Uterus (tissue), 4 donors: Measurements from ENCODE around the gene FRRS1L. TPM values are rescaled to one million over a fixed set of nuclear protein-coding genes. Genes with fewer than 3 reads are reported as not detected.

Experiments
- DNase-seq, 2 donors: peaks; one replicate each; pipeline ENCODE4 v3.0.0-alpha.2; 2019 to 2020
- H3K27ac ChIP-seq, 2 donors: fragments of 200-600 bp; sonication (generic); 1 replicate in 1 of 2; 2 replicates in 1 of 2; pipeline ENCODE4 v1.5.1; 2016 to 2018
- H3K27me3 ChIP-seq, 2 donors: fragments of 200-600 bp; sonication (generic); one replicate each; pipeline ENCODE4 v1.5.1; 2018 to 2019; ENCODE audit warnings: control low read depth in 1 of 2
- H3K36me3 ChIP-seq, 2 donors: fragments of 200-600 bp; sonication (generic); one replicate each; pipeline ENCODE4 v1.5.1; 2019; ENCODE audit warnings: control low read depth in 1 of 2
- H3K4me1 ChIP-seq, 2 donors: fragments of 200-600 bp; sonication (generic); one replicate each; pipeline ENCODE4 v1.5.1; 2018 to 2019; ENCODE audit warnings: control low read depth in 1 of 2
- H3K4me3 ChIP-seq, 2 donors: fragments of 200-600 bp; sonication (generic); 1 replicate in 1 of 2; 2 replicates in 1 of 2; pipeline ENCODE4 v1.5.1; 2018 to 2019; ENCODE audit warnings: mild to moderate bottlenecking in 1 of 2
- H3K9me3 ChIP-seq, 2 donors: fragments of 200-600 bp; sonication (generic); one replicate each; pipeline ENCODE4 v1.5.1; 2019; ENCODE audit warnings: control low read depth in 1 of 2
- POLR2A ChIP-seq, 2 donors: fragments of 450-650 bp; IDR thresholded peaks; one replicate each; pipeline ENCODE4 v1.6.1; 2016; ENCODE audit warnings: antibody characterized with exemption in 2 of 2, mild to moderate bottlenecking in 1 of 2, moderate library complexity in 1 of 2
- intact Hi-C: fragments of 100-400 bp; cut with DNase I; formaldehyde crosslinking; loops from one replicate; pipeline ENCODE4 v1.15.1; 2023; ENCODE audit warnings: low total_unique reads
- total RNA-seq, 4 donors: library from RNA; depleted of rRNA in 3 of 4; stranded (reverse); fragments of >200 nt in 3 of 4; gene quantifications; one replicate each; pipeline versions ENCODE4 v1.1.0 to v1.2.4, GENCODE V29; 2014 to 2023
- TF ChIP-seq, protein P1 (sequence below), 4 experiments: fragments of 200-600 bp in 2 of 4; fragments of 450-650 bp in 2 of 4; sonication (generic) in 2 of 4; IDR thresholded peaks; one replicate each; pipeline ENCODE4 v1.5.1; 2016 to 2019; ENCODE audit warnings: antibody characterized with exemption in 4 of 4, mild to moderate bottlenecking in 2 of 4, moderate library complexity in 1 of 4
- donor health status: DM: yes; HTN: yes; CAD: no.

The FRRS1L gene
- total RNA-seq, 4 donors from 2014 or later, result under 0.01 to 10.9 (median 10.1) TPM

DNA sequence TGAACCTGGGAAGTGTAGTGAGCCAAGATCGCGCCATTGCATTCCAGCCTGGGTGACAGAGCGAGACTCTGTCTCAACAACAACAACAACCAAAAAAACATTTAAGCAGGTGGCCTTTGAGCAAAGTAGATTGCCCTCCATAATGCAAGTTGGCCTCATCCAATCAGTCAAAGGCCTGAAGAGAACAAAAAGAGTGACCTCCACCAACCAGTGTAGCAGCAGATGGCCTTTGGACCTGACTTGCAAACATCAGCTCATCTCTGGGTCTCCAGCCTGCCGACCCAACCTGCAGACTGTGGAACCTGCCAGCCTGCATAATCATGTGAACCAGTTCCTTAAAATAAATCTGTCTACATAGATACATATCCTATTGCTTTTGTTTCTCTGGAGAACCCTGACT, 7.5 kb downstream of the FRRS1L start:
- TF ChIP-seq POLR2A (IDR thresholded peaks at IDR 0.05), result no peak
- TF ChIP-seq, protein P1, sequence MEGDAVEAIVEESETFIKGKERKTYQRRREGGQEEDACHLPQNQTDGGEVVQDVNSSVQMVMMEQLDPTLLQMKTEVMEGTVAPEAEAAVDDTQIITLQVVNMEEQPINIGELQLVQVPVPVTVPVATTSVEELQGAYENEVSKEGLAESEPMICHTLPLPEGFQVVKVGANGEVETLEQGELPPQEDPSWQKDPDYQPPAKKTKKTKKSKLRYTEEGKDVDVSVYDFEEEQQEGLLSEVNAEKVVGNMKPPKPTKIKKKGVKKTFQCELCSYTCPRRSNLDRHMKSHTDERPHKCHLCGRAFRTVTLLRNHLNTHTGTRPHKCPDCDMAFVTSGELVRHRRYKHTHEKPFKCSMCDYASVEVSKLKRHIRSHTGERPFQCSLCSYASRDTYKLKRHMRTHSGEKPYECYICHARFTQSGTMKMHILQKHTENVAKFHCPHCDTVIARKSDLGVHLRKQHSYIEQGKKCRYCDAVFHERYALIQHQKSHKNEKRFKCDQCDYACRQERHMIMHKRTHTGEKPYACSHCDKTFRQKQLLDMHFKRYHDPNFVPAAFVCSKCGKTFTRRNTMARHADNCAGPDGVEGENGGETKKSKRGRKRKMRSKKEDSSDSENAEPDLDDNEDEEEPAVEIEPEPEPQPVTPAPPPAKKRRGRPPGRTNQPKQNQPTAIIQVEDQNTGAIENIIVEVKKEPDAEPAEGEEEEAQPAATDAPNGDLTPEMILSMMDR (IDR thresholded peaks at IDR 0.05), result no peak
- intact Hi-C loops, result no loop called here

DNA sequence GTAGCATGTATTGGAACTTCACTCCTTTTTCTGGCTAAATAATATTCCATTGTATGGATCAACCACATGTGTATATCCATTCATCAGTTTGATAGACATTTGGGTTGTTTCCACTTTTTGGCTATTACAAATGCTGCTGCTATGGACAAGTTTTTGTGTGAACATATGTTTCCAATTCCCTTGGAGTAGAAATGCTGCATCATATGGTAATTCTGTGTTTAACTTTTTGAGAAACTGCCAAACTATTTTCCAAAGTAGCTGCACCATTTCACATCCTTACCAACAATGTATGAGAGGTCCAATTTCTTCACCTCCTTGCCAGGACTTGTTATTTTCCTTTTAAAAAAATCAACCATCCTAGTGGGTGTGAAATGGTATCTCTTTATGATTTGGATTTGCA, 8.4 kb downstream of the FRRS1L start:
- no peak for DNase-seq
- Histone ChIP-seq H3K4me3 (no peak overlapping the region), H3K36me3 (no peaks in the 10 kb centered on the region), H3K9me3 (no peaks in the 10 kb centered on the region), H3K27me3 (no peaks in the 10 kb centered on the region), H3K4me1 (no peaks in the 10 kb centered on the region), H3K27ac (no peak overlapping the region)
- TF ChIP-seq, protein P1 (IDR thresholded peaks at IDR 0.05), result no peak
- no peak for TF ChIP-seq POLR2A (IDR thresholded peaks at IDR 0.05)
- intact Hi-C loops, result no loop called here

More for the DNA sequence above, 7.5 kb downstream of the FRRS1L start:
- Histone ChIP-seq H3K9me3 (no peaks in the 10 kb centered on the region), H3K4me1 (no peaks in the 10 kb centered on the region), H3K36me3 (no peaks in the 10 kb centered on the region), H3K4me3 (no peak overlapping the region), H3K27me3 (no peaks in the 10 kb centered on the region), H3K27ac (no peak overlapping the region)
- no peak for DNase-seq

DNA sequence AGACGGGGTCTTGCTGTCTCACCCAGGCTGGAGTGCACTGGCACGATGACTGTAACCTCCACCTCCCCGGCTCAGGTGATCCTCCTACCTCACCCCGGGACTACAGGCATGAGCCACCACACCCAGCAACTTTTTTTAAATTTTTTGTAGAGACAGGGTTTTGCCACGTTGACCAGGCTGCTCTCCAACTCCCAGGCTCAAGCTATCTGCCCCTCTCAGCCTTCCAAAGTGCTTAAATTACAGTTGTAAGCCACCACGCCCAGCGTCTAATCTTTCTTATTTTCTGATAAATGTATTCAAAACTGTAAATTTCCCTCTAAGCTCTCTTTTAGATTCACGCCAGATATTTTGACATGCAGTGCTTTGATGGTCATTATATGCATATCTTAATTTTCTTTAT, 10.3 kb downstream of the FRRS1L start:
- TF ChIP-seq POLR2A (IDR thresholded peaks at IDR 0.05), result no peak
- TF ChIP-seq, protein P1 (IDR thresholded peaks at IDR 0.05), result no peak
- DNase-seq, result no peak
- H3K36me3 ChIP-seq, result no peaks in the 10 kb centered on the region
- no peaks in the 10 kb centered on the region for H3K9me3 ChIP-seq
- H3K4me3 ChIP-seq, result no peak overlapping the region
- no peaks in the 10 kb centered on the region for H3K4me1 ChIP-seq
- no peaks in the 10 kb centered on the region for H3K27me3 ChIP-seq
- no peak overlapping the region for H3K27ac ChIP-seq
- intact Hi-C loops, result no loop called here

DNA sequence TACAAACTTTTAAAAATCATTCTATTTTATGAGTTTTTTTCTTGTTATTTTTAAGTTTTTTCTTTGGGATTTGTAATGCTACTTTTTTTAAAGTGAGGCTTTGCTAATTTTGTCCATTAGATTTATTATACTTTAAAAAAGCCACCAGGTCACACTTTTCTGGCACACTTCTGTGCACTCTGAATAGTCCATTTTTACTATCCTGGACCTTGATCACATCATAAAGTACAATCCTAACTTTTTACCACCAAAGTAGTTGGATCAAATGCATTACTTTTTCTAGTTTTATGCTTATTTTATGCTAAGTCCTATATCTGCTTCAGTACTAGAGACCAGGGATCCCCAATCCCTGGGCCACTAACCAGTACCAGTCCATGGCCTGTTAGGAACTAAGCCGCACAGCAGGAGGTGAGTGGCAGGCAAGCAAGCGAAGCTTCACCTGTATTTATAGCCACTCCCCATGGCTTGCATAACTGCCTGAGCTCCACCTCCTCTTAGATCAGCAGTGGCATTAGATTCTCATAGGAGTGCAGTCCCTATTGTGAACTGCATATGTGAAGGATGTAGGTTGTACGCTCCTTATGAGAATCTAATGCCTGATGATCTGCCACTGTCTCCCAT, 16.0 kb downstream of the FRRS1L start:
- no peaks in the 10 kb centered on the region for H3K36me3 ChIP-seq
- H3K27ac ChIP-seq, result no peak overlapping the region
- H3K4me1 ChIP-seq, result no peaks in the 10 kb centered on the region
- no peak for TF ChIP-seq POLR2A (IDR thresholded peaks at IDR 0.05)
- TF ChIP-seq, protein P1 (IDR thresholded peaks at IDR 0.05), result no peak
- H3K4me3 ChIP-seq, result no peak overlapping the region
- no peaks in the 10 kb centered on the region for H3K9me3 ChIP-seq
- intact Hi-C loops, result no loop called here
- H3K27me3 ChIP-seq, result no peaks in the 10 kb centered on the region
- DNase-seq, result no peak

DNA sequence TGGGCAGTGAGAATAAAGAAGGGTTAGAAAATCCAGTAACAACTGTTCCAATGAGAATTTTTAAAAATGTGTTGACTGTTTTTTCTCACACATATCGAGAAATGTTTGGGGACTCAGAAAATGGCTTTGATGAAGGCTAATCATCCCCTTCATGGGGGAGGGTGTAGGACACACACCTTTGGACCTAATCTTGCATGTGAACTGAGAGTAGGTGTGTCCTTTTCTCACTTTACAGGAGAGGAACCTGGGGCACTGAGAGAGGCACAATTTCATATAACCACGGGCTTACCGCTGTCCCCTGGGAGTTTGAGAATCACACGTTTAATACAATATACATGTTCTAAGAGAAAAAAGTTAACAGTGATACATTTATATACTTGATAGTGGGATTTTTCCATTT, 17.3 kb downstream of the FRRS1L start:
- no peaks in the 10 kb centered on the region for H3K4me1 ChIP-seq
- no peaks in the 10 kb centered on the region for H3K36me3 ChIP-seq
- DNase-seq, result no peak
- intact Hi-C loops, result no loop called here
- no peaks in the 10 kb centered on the region for H3K27me3 ChIP-seq
- H3K27ac ChIP-seq, result no peak overlapping the region
- no peak for TF ChIP-seq POLR2A (IDR thresholded peaks at IDR 0.05)
- TF ChIP-seq, protein P1 (IDR thresholded peaks at IDR 0.05), result no peak
- no peak overlapping the region for H3K4me3 ChIP-seq
- H3K9me3 ChIP-seq, result no peaks in the 10 kb centered on the region
